ENCODE results near the gene CD109.

DNA sequence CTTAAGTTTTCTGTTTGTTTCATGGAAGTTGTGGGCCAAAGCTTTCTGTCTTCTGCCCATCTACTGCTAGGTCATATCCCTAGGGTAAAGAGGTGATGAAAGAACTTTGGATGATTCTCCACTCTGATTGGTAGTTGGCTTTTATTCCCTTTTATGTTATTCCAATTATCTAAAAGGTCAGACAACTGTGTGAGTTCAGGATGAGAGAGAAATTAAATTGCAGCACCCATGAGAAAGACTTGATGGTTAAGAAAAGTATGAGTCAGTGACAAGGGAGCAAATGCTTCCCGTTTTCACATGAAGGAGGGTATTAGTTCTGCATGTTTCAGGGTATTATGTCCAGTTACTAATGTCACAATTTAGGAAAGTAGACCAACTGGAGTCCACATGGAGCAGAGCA lies 136.3 kb downstream of the CD109 start:
- TF ChIP-seq, protein P1, sequence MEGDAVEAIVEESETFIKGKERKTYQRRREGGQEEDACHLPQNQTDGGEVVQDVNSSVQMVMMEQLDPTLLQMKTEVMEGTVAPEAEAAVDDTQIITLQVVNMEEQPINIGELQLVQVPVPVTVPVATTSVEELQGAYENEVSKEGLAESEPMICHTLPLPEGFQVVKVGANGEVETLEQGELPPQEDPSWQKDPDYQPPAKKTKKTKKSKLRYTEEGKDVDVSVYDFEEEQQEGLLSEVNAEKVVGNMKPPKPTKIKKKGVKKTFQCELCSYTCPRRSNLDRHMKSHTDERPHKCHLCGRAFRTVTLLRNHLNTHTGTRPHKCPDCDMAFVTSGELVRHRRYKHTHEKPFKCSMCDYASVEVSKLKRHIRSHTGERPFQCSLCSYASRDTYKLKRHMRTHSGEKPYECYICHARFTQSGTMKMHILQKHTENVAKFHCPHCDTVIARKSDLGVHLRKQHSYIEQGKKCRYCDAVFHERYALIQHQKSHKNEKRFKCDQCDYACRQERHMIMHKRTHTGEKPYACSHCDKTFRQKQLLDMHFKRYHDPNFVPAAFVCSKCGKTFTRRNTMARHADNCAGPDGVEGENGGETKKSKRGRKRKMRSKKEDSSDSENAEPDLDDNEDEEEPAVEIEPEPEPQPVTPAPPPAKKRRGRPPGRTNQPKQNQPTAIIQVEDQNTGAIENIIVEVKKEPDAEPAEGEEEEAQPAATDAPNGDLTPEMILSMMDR (IDR thresholded peaks at IDR 0.05 in 2 of 3, conservative IDR thresholded peaks at IDR 0.05 in 1 of 3; ENCODE audit: control insufficient read depth in 2 of 3, extremely low read depth in 1 of 3, insufficient read depth in 1 of 3, low read depth in 3 of 3, low read length in 3 of 3) = no peak
- TF ChIP-seq CHD4 (IDR thresholded peaks at IDR 0.05) = no peak
- TF ChIP-seq RBBP5 (conservative IDR thresholded peaks at IDR 0.05) = no peak
- no peak for TF ChIP-seq JUND (IDR thresholded peaks at IDR 0.05; ENCODE audit: low read depth, low read length)
- no peak for TF ChIP-seq NR2C2 (IDR thresholded peaks at IDR 0.05; ENCODE audit: borderline replicate concordance, control insufficient read depth, insufficient read length, low read depth)
